HepG2 (cell line): ENCODE results near the gene RPL34. TPM values are rescaled to one million over a fixed set of nuclear protein-coding genes. Genes with fewer than 3 reads are reported as not detected.

Source experiments
- ATAC-seq: fragments of 200-7000 bp; cut with Tn5 transposase; 3 replicates; pipeline ENCODE4 v1.9.1; 2020; ENCODE audit warnings: mild to moderate bottlenecking, moderate library complexity
- BruUV-seq: library from RNA; stranded (reverse); fragments of 400-500 nt; replicated peaks from 2 replicates; lab custom pipeline; 2021; lab: Mats Ljungman, UMichigan
- CTCF ChIA-PET: fragments of 300-600 bp; formaldehyde crosslinking; extraction: SDS; loops from one replicate; lab custom pipeline; 2021; ENCODE audit warnings: low total read pairs, inconsistent platforms, low intra/inter-chr PET ratio; lab: Yijun Ruan, JAX
- POLR2A ChIA-PET: fragments of 350-600 bp; sonication (Branson Sonifier 250); formaldehyde crosslinking; loops from one replicate; lab custom pipeline; 2020; ENCODE audit warnings: antibody characterized with exemption, inconsistent platforms; lab: Yijun Ruan, JAX
- DNase-seq: peaks from one replicate; pipeline ENCODE4 v3.0.0-alpha.2; 2015; ENCODE audit warnings: low spot score
- FAIRE-seq: peaks from 3 replicates; lab custom pipeline; 2011; peaks lifted over from hg19 to GRCh38; lab: Jason Lieb, UNC
- H2AFZ ChIP-seq: one replicate; pipeline ENCODE4 v1.6.1; 2011; ENCODE audit warnings: low read length, inconsistent platforms
- H3K27ac ChIP-seq: fragments of 300-600 bp; 3 replicates; pipeline ENCODE4 v1.8.0; 2011; ENCODE audit warnings: mixed run types, mild to moderate bottlenecking, mixed read lengths, low read length, inconsistent platforms; ENCODE audit not compliant: insufficient read depth; ENCODE audit errors: extremely low read length
- H3K27me3 ChIP-seq, 2 experiments: fragments of 200-600 bp in 1 of 2; 2 replicates in 1 of 2; 3 replicates in 1 of 2; pipeline versions ENCODE4 v1.6.0 to v1.8.0; 2011; ENCODE audit warnings: low read length in 2 of 2, mild to moderate bottlenecking in 2 of 2, moderate library complexity in 2 of 2, inconsistent platforms in 1 of 2; ENCODE audit not compliant: insufficient read depth in 2 of 2, control insufficient read depth in 1 of 2
- H3K36me3 ChIP-seq, 2 experiments: fragments of 200-600 bp in 1 of 2; replicated peaks in 1 of 2; 2 replicates in 1 of 2; 3 replicates in 1 of 2; pipeline versions ENCODE4 v1.5.1 to v1.8.0; 2011; ENCODE audit warnings: low read length in 2 of 2, inconsistent platforms in 1 of 2; ENCODE audit not compliant: insufficient read depth in 2 of 2, control insufficient read depth in 1 of 2
- H3K4me1 ChIP-seq: 2 replicates; pipeline ENCODE4 v1.5.1; 2012; ENCODE audit warnings: low read length, inconsistent platforms; ENCODE audit not compliant: insufficient read depth
- H3K4me2 ChIP-seq: 2 replicates; pipeline ENCODE4 v1.6.0; 2011; ENCODE audit warnings: low read depth, low read length, inconsistent platforms
- H3K4me3 ChIP-seq, 3 experiments: fragments of 200-600 bp in 1 of 3; sonication (generic), shearing (Covaris generic) in 1 of 3; replicated peaks in 1 of 3; 2 replicates each; pipeline ENCODE4 v1.5.1; 2011 to 2016; ENCODE audit warnings: low read length in 3 of 3, inconsistent platforms in 2 of 3, low read depth in 2 of 3, mild to moderate bottlenecking in 2 of 3, control low read depth in 1 of 3, mixed read lengths in 1 of 3; ENCODE audit not compliant: insufficient read depth in 1 of 3
- H3K79me2 ChIP-seq: one replicate; pipeline ENCODE4 v1.6.1; 2011; ENCODE audit warnings: low read length, inconsistent platforms; ENCODE audit not compliant: insufficient read depth
- H3K9ac ChIP-seq: 2 replicates; pipeline ENCODE4 v1.6.0; 2011; ENCODE audit warnings: mild to moderate bottlenecking, low read depth, low read length, inconsistent platforms; ENCODE audit not compliant: insufficient read depth
- H3K9me3 ChIP-seq: 2 replicates; pipeline ENCODE4 v1.5.1; 2012; ENCODE audit warnings: mild to moderate bottlenecking, low read length
- H4K20me1 ChIP-seq: 2 replicates; pipeline ENCODE4 v1.6.0; 2011; ENCODE audit warnings: inconsistent platforms, mild to moderate bottlenecking, low read length, moderate library complexity; ENCODE audit not compliant: insufficient read depth
- BRF2 ChIP-seq: sonication (generic); formaldehyde crosslinking; IDR thresholded peaks from 2 replicates; pipeline ENCODE4 v1.8.1; 2022; ENCODE audit warnings: mild to moderate bottlenecking, missing genetic modification reagents
- EHMT2 ChIP-seq: fragments of 200-600 bp; sonication (generic); IDR thresholded peaks from 2 replicates; pipeline ENCODE4 v1.7.0; 2017; ENCODE audit warnings: antibody characterized with exemption, low read depth, low read length, borderline replicate concordance
- FOXO4 ChIP-seq: sonication (generic); formaldehyde crosslinking; conservative IDR thresholded peaks from 2 replicates; pipeline ENCODE4 v1.8.1; 2023; ENCODE audit warnings: missing genetic modification reagents
- NCOA1 ChIP-seq: sonication (generic); formaldehyde crosslinking; IDR thresholded peaks from 2 replicates; pipeline ENCODE4 v1.9.0; 2021; ENCODE audit warnings: missing genetic modification reagents
- NFE2 ChIP-seq: sonication (generic); formaldehyde crosslinking; IDR thresholded peaks from 2 replicates; pipeline ENCODE4 v1.4.0; 2020; ENCODE audit warnings: missing genetic modification reagents
- ZMYM3 ChIP-seq: sonication (generic); formaldehyde crosslinking; IDR thresholded peaks from 2 replicates; pipeline ENCODE4 v1.5.1; 2020; ENCODE audit warnings: mild to moderate bottlenecking, missing genetic modification reagents
- ZNF629 ChIP-seq: sonication (generic); formaldehyde crosslinking; conservative IDR thresholded peaks from 2 replicates; pipeline ENCODE4 v1.5.0; 2020; ENCODE audit warnings: missing genetic modification reagents
- WGBS: methylation state at CpG from one replicate; pipeline ENCODE4 v1.1.6; 2017; ENCODE audit warnings: low lambda C conversion rate; 5-methylcytosine and 5-hydroxymethylcytosine counted together
- in situ Hi-C: cut with HindIII; loops from 2 replicates; pipeline ENCODE4 v1.10.0; 2017; ENCODE audit warnings: low pct_unique_long_range_greater_than_20kb; ENCODE audit not compliant: extremely low pct_ligation_motif_present
- intact Hi-C: fragments of 100-400 bp; cut with micrococcal nuclease; formaldehyde crosslinking; loops from one replicate; pipeline ENCODE4 v1.10.0; 2022; ENCODE audit not compliant: unreplicated experiment
- polyA plus RNA-seq, 8 experiments: library from polyadenylated mRNA; depleted of rRNA in 3 of 8; stranded (reverse) in 7 of 8; unstranded in 1 of 8; fragments of >200 nt; fragmentation: Illumina TruSeq in 4 of 8; extraction: Trizol in 4 of 8; gene quantifications; 2 replicates each; pipeline versions ENCODE4 v1.2.1 to v1.2.3, GENCODE V29; 2011 to 2016; ENCODE audit warnings: low read depth in 4 of 8, missing spikeins in 1 of 8, mixed read lengths in 1 of 8; ENCODE audit not compliant: insufficient read depth in 1 of 8
- total RNA-seq, 5 experiments: library from RNA; depleted of rRNA; stranded (reverse); fragments of >200 nt; fragmentation: Illumina TruSeq; extraction: Trizol; gene quantifications; 2 replicates each; pipeline ENCODE4 v1.2.3, GENCODE V29; 2016; ENCODE audit warnings: low read depth in 1 of 5
- TF ChIP-seq, protein P1 (sequence below): sonication (generic); formaldehyde crosslinking; IDR thresholded peaks from 2 replicates; pipeline ENCODE4 v1.4.0; 2020; ENCODE audit warnings: missing genetic modification reagents

RPL34 gene
- total and polyA plus RNA-seq, 2 of the 13 experiments (the other 11 are each of a cell fraction or from before 2014, with no cell fraction given), result 2,235 to 3,985 TPM

- TF ChIP-seq NCOA1 (CRISPR knock-in tag), result no peak
- TF ChIP-seq EHMT2, result no peak
- TF ChIP-seq ZMYM3 (CRISPR knock-in tag), result no peak
- TF ChIP-seq FOXO4 (CRISPR knock-in tag), result no peak
- no peak for TF ChIP-seq BRF2 (CRISPR knock-in tag)
- TF ChIP-seq, all 625 proteins: peak for 0
Measured at GRCh38 chr4:108636246-108636645, 15.9 kb downstream of the RPL34 start (continued).

DNA sequence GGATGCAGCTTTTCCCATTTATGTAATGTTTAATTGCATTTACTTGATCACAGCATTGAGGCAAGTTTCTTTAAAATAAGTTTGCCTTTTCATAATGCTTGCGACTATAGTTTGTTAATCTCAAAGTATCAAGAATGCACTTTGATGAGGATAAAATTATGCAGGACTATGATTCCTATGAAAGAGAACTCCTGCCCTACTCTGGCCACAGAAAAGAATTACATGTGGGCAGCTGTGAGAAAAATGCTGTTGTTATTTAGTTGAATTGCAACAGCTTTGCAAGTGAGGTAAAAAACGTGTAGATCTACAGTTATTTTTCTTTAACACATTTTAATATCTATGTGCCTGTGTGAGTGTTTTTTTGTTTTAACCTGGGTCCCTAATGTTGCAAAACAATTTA is 17.5 kb downstream of the RPL34 start:
- TF ChIP-seq, protein P1, sequence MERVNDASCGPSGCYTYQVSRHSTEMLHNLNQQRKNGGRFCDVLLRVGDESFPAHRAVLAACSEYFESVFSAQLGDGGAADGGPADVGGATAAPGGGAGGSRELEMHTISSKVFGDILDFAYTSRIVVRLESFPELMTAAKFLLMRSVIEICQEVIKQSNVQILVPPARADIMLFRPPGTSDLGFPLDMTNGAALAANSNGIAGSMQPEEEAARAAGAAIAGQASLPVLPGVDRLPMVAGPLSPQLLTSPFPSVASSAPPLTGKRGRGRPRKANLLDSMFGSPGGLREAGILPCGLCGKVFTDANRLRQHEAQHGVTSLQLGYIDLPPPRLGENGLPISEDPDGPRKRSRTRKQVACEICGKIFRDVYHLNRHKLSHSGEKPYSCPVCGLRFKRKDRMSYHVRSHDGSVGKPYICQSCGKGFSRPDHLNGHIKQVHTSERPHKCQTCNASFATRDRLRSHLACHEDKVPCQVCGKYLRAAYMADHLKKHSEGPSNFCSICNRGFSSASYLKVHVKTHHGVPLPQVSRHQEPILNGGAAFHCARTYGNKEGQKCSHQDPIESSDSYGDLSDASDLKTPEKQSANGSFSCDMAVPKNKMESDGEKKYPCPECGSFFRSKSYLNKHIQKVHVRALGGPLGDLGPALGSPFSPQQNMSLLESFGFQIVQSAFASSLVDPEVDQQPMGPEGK (CRISPR knock-in tag), result no peak
- TF ChIP-seq ZNF629 (CRISPR knock-in tag) (no peak), NFE2 (no peak)
- in situ Hi-C loops, result no loop called here
- H3K9me3 ChIP-seq, result no peaks in the 10 kb centered on the region
- DNase-seq (no peak), ATAC-seq (no peak), FAIRE-seq (no peak)
- H3K4me2 ChIP-seq, result no peak overlapping the region
- H3K4me1 ChIP-seq, result no peaks in the 10 kb centered on the region
- H2AFZ ChIP-seq, result no peak overlapping the region
- H3K27me3 ChIP-seq, result no peaks in the 10 kb centered on the region
- H4K20me1 ChIP-seq, result no peaks in the 10 kb centered on the region
- intact Hi-C loops, result no loop called here
- BruUV-seq, result no TSS peak
- POLR2A ChIA-PET, result interaction anchor here (0.8 kb wide), 1 partner anchor 18 kb away, joined by 3 read pairs; the partner anchor contains the start of gene RPL34
- no peak overlapping the region for H3K4me3 ChIP-seq
- no peak overlapping the region for H3K27ac ChIP-seq
- H3K79me2 ChIP-seq, result no peaks in the 10 kb centered on the region
- H3K9ac ChIP-seq, result no peak overlapping the region
- CTCF ChIA-PET, result no interaction called here
- 65% methylated on average over 2 of the region's 2 CpGs for WGBS
- H3K36me3 ChIP-seq, result peaks cover 0 to 5% of the 10 kb centered on the region in 2 experiments; a peak in 3 of 5 replicates
